Limb (tissue), 2 donors: ENCODE results near the gene PTPRR.

ENCODE experiments used
- DNase-seq, 2 donors: peaks; one replicate each; pipeline ENCODE4 v3.0.0-alpha.2; 2016; ENCODE audit errors: extremely low spot score in 2 of 2

Gene PTPRR

DNA sequence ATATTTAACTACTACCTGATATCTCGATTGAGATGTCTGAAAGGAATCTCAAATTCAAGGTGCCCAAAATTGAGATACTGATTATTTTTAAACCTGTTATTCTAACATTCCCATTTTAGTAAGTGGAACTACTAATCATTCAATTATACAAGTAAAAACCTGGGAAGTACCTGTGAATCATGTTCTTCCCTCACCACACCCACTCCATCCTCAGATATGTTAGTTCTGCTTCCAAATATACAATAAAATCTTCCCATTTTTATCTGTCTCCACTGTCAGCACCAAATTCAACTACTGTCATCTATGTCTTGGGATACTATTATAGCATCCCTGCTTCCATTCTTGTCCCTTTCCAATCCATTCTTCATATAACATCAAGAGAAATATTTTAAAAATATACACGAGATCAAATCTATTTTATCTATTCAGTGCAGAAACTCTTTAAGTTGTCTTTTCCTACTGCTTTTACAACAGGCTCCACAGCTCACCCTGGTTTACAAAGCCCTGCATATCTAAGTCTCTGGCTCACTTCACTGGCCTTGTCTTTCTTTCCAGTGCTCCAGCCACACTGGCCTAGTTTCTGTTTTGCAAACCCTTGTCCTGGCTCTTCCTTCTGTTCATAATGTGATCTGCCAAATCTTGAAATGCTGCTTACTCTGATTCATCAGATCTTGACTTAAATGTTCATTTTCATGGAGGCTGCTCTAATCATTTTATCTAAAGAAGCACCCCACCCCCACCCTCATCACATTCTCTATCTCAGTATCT is 122.3 kb downstream of the PTPRR start:
- DNase-seq: no peak

DNA sequence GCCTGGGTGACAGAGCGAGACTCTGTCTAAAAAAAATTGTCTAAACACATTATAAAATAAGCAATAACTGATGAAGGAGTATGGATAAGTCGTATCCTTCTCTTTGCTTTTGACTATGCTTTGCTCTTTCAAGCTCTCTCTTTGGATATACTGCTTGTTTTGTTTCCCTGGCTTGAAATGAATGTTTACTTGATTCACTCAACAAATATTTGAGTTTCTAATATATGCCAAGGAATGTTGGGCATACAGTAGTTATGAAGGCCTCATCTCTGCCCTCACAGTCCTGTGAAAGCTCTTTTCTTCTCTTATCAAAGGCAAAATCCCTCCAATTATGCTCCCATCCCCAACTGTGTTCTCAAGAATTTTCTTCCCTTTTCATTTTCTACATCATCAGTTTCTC is 123.5 kb downstream of the PTPRR start:
- DNase-seq: no peak

DNA sequence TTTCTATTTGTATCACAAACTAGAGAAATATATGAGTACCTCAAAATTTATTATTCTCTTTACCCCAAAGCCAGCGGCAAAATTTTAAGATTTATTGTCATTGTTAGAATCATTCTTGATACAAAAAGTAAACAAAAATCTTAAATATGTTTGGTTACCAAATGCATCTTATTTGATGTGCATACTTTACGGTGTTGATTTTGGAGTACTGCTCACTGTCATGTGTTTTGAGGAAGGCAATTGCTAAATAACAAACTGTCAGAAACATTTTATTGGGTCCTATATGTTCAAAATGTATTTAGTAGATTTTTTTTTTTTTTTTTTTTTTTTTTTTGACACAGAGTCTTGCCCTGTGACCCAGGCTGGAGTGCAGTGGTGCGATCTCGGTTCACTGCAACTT is 124.9 kb downstream of the PTPRR start:
- DNase-seq: no peak

DNA sequence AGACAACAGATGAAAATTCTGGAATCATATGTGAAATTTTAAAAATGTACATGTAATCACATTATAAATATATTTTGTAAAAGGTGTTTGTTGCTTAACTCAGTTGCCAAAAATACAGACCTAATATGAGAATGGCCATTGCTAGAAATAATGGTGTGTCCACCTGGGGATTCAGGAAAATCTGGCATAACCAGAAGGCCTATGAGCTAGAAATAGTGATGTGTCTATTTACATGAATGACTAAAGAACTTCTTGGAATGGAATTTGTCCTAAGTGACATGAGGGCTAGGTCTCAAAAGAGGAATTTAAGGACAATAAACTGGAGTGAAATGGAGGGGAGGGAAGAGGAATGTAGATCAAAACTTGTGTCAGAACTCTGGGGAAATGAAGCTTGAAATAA is 126.4 kb downstream of the PTPRR start:
- DNase-seq: no peak

DNA sequence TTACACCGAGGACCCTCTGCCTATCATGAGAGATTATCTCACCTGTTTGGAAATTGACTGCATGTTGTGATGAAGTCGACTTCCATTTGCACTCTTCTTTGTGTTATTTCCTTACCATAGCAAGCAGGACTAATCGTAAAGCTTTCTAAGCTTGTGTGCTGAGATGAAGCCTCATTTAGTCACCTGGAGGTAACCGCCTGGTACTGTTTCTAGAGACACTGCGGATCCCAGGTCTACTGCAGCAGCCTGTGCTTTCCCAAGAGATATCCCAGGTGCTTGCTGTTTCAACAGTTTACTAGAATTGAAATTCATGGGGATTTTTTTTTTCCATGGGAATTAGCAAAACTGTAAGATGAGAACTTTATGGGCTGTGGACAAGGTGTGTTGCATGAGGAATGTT is 131.8 kb downstream of the PTPRR start:
- no peak for DNase-seq

DNA sequence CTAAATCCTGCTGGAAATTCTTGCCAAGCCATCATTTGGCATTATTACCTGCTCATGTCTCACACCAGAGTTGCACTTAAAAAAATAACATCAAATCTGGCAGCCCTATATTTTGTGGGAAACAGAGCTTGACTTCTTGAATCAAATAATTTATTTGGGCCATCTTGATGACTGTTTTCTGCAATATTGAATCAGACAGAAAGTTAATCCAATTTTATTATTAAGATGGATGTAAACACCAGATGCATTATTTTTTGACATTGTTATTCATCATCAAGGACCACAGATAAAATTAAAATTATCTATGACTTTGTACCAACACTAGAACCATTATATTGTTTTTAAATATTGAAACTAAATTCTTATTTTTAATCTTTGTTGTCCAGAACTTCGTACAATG is 132.9 kb downstream of the PTPRR start:
- DNase-seq: no peak

- no peak for DNase-seq
Observed at GRCh38 chr12:70785896-70786295, 134.6 kb downstream of the PTPRR start.

DNA sequence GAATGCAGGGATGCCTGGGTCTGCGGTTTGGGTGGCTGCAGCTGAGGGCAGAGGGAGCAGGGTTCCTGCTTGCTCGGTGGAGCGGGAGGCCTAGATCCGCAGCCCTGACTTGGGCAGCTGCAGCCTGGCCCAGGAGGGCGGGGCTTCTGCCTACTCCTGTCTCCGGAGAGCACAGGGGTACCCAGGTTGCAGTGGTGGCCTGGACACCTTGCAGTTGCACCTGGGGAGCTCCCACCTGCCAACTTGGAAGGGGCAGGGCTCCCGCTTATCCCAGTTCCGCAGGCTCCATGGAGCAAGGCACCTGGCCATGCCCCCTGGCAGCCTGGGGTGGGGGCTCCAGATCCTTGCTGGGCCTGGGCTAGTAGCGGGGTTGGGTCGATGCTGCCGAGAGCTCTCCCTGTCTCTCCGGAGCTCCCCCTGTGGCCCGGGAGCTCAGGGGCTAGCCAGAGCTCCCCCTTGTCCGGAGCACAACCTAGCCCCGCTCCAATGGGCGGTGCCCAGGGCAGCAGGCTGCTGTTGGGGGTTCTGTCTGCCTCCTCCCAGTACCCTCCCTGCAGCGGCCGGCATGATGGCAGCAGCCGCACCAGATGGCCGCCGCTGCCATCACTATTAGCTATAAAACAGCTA is 136.4 kb downstream of the PTPRR start:
- DNase-seq: peak in 1 of 2 donors; percentile 26

DNA sequence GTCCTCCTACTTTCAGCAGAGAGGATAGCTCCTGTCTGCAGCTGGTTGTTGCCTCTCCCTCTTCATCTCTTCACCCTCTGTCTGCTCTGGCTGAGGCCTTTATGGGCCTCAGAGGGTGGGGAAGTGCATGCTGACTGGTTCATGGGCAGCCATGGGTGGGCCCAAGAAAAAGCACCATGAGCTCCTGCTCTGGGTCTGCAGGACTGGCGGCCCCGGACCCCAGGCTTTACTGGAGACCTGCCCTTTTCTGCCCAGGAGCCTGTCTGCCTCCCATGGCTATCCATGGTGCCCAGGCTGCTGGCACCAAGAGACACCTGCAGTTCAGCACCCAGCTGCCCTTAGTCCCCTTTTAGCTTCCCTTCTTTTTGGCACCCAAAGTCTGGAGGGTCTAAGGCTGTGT is 137.1 kb downstream of the PTPRR start:
- DNase-seq: no peak

GRCh38 chr12:70779250-70779649 is 141.3 kb downstream of the PTPRR start:
- DNase-seq: no peak

GRCh38 chr12:70774055-70774454 is 146.5 kb downstream of the PTPRR start:
- DNase-seq: no peak

- DNase-seq: no peak
Observed at GRCh38 chr12:70772836-70773235, 147.7 kb downstream of the PTPRR start.

DNA sequence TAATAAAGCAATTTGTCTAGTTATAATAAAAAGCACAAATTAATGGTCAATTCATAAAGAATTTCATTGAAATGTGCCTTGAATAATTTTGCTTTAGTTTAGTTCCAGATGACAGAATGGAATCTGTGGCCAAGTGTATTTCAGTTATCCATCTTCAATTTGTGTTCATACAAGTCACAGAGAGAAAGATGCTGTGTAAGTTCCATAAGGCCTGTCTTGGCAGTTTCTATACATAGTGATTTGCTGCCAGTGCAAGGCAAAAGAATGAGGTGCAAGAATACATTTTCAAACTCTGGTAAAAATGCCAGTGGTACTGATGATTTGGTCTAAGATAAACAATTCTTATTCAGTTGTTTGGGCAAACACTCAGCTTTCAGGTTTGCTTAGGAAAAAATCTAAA is 149.0 kb downstream of the PTPRR start:
- no peak for DNase-seq

DNA sequence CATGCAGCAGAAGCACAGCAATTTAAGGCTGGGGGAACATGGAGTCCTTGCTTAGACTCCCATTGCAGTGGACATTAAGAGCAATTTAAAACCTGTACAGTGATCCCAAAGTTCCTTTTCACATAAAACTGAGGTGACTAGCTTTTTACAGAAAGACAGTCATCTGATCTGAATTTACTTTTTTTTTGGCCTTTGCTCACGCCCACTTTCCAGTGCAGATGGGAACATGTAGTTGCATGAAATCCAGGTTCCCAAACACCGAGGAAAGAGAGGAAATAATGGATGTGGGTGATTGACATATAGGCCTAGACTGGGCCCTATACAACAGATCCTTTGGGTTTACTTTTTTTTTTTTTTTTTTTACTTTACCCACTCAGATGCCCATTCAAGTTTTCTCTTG is 156.9 kb downstream of the PTPRR start:
- no peak for DNase-seq

DNA sequence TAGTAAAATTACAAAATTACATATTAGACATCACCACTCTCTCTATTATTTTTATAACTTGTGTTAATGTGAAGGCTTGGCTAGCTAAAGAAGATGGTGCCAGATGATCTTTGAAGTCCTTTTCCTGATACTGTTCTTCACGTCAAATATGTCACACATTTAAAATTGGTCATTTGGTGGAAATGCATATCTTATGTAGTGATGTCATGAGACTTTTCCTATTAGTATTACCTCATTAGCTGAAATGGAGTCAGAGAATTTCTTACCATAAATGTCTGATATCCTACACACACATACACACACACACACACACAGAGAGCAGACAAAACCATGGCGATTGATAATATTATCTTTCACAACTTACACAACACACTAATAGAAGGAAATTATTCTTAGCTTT is 158.5 kb downstream of the PTPRR start:
- no peak for DNase-seq

DNA sequence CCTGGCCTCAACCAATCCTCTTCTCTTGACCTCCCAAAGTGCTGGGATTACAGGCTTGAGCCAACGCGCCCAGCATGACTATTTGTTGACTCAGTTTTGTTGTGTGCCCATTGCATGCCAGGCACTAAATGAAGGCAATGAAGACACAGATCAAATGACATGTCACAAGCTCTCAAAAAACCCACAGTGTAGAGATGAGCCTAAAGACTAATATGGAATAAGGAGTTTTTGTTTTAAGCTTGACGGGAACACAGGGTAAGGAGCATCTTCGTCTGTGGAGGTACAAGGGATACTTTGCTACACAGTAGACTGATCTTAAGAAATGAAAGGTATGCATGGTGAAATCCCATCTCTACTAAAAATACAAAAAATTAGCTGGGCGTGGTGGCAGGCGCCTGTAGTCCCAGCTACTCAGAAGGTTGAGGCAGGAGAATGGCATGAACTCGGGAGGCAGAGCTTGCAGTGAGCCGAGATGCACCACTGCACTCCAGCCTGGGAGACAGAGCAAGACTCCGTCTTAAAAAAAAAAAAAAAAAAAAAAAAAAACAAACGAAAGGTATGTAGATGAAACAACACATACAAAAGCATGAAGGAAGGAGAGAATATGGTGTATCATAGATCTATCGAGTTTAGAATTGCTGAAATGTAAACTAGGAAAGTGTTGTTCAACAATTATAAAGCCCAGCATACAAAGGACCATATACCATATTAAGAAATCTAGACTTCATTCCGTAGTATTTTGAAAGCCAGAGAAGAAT is 161.2 kb downstream of the PTPRR start:
- DNase-seq: no peak

- no peak for DNase-seq
Observed at GRCh38 chr12:70758494-70758845, 162.1 kb downstream of the PTPRR start.

DNA sequence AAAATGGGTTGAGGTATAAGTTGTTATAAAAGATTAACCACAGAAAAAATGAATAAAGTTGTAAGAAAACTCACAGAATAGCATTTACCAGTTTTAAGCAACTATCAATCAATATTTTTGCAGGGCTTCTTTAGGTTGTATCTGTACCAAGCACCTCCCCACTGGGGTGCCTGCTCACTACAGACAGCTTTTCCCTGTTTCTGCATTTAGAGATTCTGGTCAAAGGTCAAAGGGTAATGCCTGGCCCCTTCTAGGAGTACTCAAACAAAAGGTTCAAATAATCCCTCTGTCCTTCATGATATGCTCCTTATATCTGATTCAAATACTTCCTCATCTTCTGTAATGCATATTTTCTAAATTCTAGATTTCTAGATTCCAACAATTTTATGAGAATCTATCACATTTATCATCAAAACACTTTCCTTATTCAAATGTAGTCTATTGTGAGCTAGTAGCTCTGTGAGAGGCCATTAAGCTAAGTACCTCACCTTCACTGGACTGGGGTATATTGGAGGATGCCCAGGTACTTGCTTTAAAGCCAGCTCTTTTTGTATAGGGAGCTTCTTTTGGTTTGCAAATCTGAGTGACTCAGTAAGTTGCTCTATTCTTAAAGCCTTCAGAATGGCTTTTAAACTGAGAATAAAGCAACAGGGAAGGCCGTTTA is 162.6 kb downstream of the PTPRR start:
- DNase-seq: no peak

DNA sequence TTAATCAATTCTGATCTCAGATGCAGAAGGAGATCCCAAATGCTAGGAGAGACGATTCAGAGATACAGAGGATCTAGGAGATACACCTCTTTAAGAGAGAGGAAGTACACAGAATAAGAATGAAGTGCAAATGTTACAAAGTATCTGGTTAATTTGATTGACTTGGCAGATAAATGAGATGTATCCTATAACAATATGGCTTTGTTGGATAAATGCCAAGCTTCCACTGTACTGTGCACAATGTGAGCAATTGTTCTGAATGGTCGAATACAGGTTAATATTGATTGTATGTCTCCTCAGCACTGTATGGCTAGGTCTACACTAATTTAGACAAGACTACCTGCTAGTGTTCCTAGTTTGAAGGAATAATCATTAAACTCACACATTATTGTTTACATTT is 163.7 kb downstream of the PTPRR start:
- no peak for DNase-seq

GRCh38 chr12:70756118-70756517 is 164.4 kb downstream of the PTPRR start:
- no peak for DNase-seq

- DNase-seq: no peak
Observed at GRCh38 chr12:70754330-70754741, 166.2 kb downstream of the PTPRR start.

GRCh38 chr12:70752327-70752726 is 168.2 kb downstream of the PTPRR start:
- no peak for DNase-seq
